GM18526 (cell line): ENCODE results near the gene LIMK2.

ENCODE experiments used
- POLR2A ChIP-seq: IDR thresholded peaks from 3 replicates; pipeline ENCODE4 v1.6.1; 2011; ENCODE audit not compliant: insufficient read length; ENCODE audit errors: extremely low read depth

Gene LIMK2

GRCh38 chr22:31211862-31212730, at the start of gene LIMK2:
Gene LIMK2 (plus strand): TSS chr22:31212298. CDS start chr22:31212409, 111 bp downstream.
- peak; percentile 82 for TF ChIP-seq POLR2A

DNA sequence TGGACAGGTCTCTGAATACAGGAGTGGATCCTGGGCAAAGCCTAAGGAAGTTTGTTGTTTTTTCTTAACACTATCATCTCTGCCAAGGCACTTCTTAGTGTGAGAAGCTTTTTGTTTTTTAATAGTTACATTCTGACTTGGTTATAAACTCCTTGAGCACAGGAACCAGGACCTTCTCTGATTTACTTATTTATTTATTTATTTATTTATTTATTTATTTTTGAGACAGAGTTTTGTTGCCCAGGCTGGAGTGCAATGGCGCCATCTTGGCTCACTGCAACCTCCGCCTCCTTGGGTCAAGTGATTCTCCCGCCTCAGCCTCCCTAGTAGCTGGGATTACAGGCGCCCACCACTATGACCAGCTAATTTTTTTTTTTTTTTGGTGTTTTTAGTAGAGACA, 41.1 kb upstream of the LIMK2 start:
- TF ChIP-seq POLR2A: no peak

GRCh38 chr22:31173386-31174145, 38.5 kb upstream of the LIMK2 start:
- no peak for TF ChIP-seq POLR2A

GRCh38 chr22:31176923-31177322, 35.2 kb upstream of the LIMK2 start:
- no peak for TF ChIP-seq POLR2A

DNA sequence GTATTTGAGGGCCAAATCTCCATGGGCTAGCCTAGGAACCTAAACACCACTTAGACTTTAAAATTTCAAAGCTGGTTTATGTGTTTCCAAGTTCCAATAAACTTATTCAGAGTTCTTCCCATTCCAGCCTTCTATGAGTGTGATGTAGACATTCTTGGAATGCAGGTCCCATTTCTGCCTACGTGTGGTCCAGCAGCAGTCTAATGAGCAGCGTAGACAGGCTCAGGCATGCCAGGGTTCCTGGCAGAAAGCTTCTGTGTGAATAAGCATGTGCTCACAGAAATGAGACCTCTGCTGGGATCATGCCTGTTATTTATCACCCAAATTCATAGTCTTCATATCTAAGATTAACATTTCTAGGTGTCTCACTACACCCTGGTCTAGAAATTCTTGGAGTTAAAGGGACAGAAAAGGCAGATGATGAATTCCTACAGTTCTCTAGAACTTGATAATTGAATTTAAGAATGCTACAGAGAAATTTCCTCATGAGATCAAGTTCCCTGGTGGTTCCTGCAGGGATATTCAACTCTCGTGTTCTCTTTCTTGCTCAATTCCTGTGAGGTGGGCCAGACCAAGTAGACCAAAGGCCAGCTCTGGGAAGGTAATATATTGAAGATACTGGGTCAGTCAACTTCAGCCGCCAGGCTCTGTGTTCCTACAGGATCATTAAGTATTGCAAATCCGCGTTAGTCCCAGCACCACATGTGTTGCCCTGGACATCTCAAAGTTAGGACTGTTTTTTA, 34.5 kb upstream of the LIMK2 start:
- TF ChIP-seq POLR2A: no peak

- TF ChIP-seq POLR2A: no peak
Measured at GRCh38 chr22:31178859-31179258, 33.2 kb upstream of the LIMK2 start.

DNA sequence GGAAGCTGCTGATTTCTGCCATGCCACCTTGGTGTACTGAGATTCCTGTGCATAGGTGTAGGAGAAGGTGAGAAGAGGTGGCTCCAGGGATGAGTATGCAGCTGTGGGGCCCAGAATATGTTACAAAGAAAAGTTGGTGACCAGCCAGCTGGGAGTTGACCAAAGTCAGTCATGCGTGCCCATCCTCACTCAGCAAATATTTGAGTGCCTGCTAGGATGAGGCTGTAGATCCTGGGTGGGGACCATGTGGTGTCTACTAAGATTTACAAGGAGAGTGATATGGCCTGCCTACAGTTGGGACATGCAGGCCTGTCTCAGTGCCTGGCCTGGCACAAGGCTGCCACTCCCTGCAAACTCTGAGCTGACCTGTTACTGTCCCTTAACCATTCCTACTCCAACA, 32.8 kb upstream of the LIMK2 start:
- no peak for TF ChIP-seq POLR2A

DNA sequence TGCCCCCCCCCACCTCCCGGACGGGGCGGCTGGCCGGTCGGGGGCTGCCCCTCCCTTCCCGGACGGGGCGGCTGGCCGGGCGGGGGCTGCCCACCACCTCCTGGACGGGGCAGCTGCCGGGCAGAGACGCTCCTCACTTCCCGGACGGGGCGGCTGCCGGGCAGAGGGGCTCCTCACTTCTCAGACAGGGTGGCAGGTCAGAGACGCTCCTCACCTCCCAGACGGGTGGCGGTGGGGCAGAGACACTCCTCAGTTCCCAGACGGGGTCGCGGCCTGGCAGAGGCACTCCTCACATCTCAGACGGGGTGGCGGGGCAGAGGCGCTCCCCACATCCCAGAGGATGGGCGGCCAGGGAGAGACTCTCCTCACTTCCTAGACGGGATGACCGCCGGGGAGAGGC, 28.1 kb upstream of the LIMK2 start:
- TF ChIP-seq POLR2A: no peak

DNA sequence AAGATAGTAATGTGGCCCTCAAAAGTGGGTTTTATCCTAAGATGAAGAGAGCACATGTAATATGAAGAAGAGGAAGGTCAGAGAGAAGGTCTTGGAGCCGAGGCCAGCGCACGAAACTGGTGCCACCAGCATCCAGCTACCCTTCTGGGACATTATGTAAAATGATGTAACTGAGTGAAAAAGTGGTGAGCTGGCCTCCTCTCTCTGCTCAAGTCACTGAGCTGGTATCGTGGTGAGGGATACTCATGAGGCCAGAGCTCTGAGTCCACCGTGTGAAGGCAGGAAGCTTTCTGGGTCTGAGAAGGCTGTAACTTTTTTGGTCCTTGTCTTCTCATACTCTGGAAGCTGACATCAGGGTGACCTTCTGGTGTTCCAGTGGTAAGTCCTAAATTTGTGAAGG, 27.0 kb upstream of the LIMK2 start:
- no peak for TF ChIP-seq POLR2A

GRCh38 chr22:31187627-31188026, 24.5 kb upstream of the LIMK2 start:
- no peak for TF ChIP-seq POLR2A

GRCh38 chr22:31192513-31192912, 19.6 kb upstream of the LIMK2 start:
- TF ChIP-seq POLR2A: no peak

DNA sequence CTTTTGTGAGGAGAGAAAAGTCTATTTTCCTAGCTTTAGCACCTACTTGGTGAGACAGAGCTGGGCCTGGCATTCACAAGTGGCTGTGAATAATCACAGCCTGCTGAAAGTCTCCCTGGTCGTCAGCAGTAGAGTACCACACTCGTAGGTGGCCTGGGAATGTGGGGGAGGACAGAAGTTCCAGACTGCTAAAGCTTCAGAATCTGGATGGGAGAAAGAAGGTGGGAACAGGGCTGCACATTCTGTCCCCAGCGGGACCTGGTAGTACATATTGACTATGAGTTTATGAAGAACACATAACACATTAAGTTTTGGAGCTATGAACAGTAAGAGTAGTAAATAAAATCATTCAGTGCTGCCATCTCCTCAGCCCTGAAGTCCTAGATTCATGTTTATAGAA, 19.0 kb upstream of the LIMK2 start:
- no peak for TF ChIP-seq POLR2A

DNA sequence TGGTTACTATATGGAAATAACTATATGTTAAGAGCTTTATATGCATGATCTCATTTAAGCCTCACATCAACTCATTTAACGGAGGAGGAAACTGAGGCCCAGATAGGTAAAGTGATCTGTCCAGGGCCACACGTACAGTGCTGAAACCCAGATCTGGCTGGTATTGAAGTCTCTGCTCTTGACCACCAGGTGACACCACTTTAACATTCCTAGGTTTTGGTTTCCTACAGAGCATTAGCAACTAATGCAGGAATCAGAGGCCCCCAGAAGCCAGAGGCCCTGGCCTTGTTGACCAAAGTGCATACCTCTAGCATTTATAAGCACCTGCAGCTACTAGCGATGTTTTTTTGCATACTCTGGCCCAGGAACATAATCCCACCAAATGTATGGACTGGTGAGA, 12.9 kb upstream of the LIMK2 start:
- TF ChIP-seq POLR2A: no peak

DNA sequence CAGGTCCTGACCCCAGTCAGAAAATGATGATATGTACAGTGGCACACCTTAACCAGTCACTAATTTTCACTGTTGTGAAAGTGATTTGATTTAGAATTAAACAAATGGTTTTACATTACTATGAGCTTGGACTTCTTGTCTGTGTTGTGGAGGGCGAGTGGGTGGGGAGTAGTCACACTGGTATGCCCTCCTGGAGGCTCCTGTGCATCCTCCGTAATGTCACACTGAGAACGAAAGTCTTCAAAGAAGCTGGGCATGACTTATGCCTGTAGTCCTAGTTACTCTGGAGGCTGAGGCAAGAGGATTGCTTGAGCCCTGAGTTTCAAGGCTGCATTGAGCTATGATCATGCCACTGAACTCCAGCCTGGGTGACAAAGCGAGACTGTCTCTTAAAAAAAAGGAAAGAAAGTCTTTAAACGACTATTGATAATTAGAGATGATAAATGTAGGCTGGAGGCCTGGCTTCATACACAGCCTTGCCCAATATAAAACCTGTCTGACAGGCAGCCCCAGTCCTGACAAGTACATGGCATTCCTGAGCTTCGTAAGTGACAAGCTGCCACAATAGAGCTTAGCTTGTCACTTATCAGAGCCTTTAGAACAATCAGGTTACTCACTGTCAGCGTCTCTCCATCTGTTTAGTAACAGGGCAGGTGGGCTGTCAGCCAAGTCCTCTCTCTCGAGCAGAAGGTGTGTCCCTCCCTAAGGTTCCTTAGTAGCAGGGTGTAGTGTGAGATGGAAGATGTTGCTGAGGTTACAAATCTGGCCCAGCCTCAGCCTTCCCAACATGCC, 5.0 kb upstream of the LIMK2 start:
- no peak for TF ChIP-seq POLR2A
